SK-N-MC (cell line): Measurements from ENCODE around the gene CDH16.

Experiments
- DNase-seq: peaks from one replicate; pipeline ENCODE4 v3.0.0-alpha.2; 2011; ENCODE audit warnings: low read depth, low spot score
- H3K27ac ChIP-seq: fragments of 200-600 bp; sonication (generic); 2 replicates; pipeline ENCODE4 v1.5.1; 2016; ENCODE audit warnings: mixed run types
- H3K36me3 ChIP-seq: fragments of 200-600 bp; sonication (generic); 2 replicates; pipeline ENCODE4 v1.6.1; 2017; ENCODE audit warnings: antibody characterized with exemption, low read length, mixed read lengths; ENCODE audit not compliant: insufficient read depth
- H3K4me3 ChIP-seq: fragments of 200-600 bp; sonication (generic); 2 replicates; pipeline ENCODE4 v1.5.1; 2016
- H3K9ac ChIP-seq: fragments of 200-600 bp; sonication (generic); 2 replicates; pipeline ENCODE4 v1.8.0; 2017; ENCODE audit warnings: mixed run types, mixed read lengths; ENCODE audit not compliant: insufficient read length
- H3K9me3 ChIP-seq: fragments of 200-600 bp; sonication (generic); 2 replicates; pipeline ENCODE4 v1.6.1; 2017; ENCODE audit warnings: low read depth, mild to moderate bottlenecking, antibody characterized with exemption, low read length, moderate library complexity, mixed read lengths
- EZH2 ChIP-seq: fragments of 200-600 bp; sonication (generic); IDR thresholded peaks from one replicate; pipeline ENCODE4 v1.6.1; 2017; ENCODE audit warnings: antibody characterized with exemption
- FOXP2 ChIP-seq: optimal IDR thresholded peaks from 2 replicates; pipeline ENCODE3; 2011; ENCODE audit warnings: mild to moderate bottlenecking, moderate library complexity; ENCODE audit not compliant: insufficient read depth; ENCODE audit errors: extremely low read length, control extremely low read depth
- POLR2AphosphoS5 ChIP-seq: IDR thresholded peaks from 2 replicates; pipeline ENCODE4 v1.6.1; 2012; ENCODE audit warnings: mild to moderate bottlenecking, low read depth, low read length, borderline replicate concordance

CDH16 gene

GRCh38 chr16:66954097-66954659, 35.5 kb upstream of the CDH16 start:
- DNase-seq: no peak
- Histone ChIP-seq H3K27ac (no peak overlapping the region), H3K9me3 (no peaks in the 10 kb centered on the region), H3K4me3 (no peak overlapping the region), H3K36me3 (no peaks in the 10 kb centered on the region), H3K9ac (no peak overlapping the region)
- TF ChIP-seq POLR2AphosphoS5 (no peak), FOXP2 (no peak), EZH2 (no peak)

DNA sequence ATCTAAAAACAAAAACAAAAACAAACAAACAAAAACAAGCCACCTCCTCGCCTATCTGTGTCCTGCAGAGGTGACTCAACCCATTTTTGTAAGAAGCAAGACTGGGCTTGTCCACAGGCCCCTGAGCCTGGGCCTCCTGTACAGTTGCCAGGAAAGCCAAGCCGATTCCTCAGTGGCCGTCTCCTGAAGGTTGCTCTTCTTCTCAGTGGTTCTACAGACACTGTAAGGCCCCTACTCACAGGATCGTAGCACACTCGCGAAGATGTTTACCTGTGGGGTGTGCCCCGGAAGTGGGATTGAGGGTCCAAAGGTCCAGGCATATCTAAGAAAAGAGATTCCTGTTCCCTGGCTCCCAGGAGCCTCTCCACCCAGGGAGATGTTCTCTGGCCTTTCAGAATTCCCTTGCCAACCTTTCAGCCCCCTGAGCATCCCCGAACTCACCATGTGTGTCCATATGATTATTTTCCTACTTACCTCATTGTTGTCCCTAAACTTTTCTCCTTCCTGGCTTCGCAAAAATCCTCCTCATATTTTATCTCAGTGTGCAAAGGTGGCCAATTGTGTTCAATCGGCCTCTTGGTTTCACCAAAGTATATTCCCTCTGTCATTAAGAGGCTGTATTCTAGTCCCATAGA, 34.9 kb upstream of the CDH16 start:
- TF ChIP-seq POLR2AphosphoS5: no peak
- TF ChIP-seq FOXP2: no peak
- no peak for TF ChIP-seq EZH2
- no peak overlapping the region for H3K9ac ChIP-seq
- H3K9me3 ChIP-seq: no peaks in the 10 kb centered on the region
- H3K36me3 ChIP-seq: no peaks in the 10 kb centered on the region
- H3K4me3 ChIP-seq: no peak overlapping the region
- no peak for DNase-seq
- H3K27ac ChIP-seq: no peak overlapping the region

DNA sequence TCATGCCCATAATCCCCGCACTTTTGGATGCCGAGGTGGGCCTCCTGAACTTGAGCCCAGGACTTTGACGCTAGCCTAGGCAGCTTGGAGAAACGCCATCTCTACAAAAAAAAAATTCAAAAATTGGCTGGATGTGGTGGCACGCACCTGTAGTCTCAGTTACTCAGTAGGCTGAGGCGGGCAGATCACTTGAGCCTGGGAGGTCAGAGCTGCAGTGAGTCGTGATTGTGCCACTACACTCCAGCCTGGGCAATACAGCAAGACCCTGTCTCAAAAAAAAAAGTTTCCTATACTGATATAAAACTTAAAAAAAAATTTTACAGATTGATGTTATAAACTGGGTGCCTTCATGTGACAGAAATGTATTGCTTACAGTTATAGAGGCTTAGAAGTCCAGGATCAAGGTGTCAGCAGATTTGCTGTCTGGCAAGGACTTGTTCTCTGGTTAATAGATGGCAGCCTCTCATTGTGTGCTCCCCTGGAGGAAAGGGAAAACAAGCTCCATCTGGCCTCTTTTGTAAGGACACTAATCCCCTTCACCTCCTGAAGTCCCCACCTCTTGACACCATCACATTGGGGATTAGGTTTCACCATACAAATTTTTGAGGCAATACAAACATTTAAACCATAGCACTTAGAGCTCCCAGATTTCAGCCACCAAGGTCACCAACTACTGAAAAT, 33.9 kb upstream of the CDH16 start:
- Histone ChIP-seq H3K4me3 (no peak overlapping the region), H3K36me3 (no peaks in the 10 kb centered on the region), H3K9me3 (no peaks in the 10 kb centered on the region), H3K27ac (no peak overlapping the region), H3K9ac (no peak overlapping the region)
- DNase-seq: no peak
- no peak for TF ChIP-seq FOXP2
- no peak for TF ChIP-seq EZH2
- no peak for TF ChIP-seq POLR2AphosphoS5

- H3K27ac ChIP-seq: no peak overlapping the region
- no peak overlapping the region for H3K4me3 ChIP-seq
- TF ChIP-seq POLR2AphosphoS5: no peak
- no peak for TF ChIP-seq FOXP2
- no peak for TF ChIP-seq EZH2
- no peaks in the 10 kb centered on the region for H3K9me3 ChIP-seq
- H3K36me3 ChIP-seq: no peaks in the 10 kb centered on the region
- H3K9ac ChIP-seq: no peak overlapping the region
- no peak for DNase-seq
Observed at GRCh38 chr16:66950971-66951790, 32.5 kb upstream of the CDH16 start.

DNA sequence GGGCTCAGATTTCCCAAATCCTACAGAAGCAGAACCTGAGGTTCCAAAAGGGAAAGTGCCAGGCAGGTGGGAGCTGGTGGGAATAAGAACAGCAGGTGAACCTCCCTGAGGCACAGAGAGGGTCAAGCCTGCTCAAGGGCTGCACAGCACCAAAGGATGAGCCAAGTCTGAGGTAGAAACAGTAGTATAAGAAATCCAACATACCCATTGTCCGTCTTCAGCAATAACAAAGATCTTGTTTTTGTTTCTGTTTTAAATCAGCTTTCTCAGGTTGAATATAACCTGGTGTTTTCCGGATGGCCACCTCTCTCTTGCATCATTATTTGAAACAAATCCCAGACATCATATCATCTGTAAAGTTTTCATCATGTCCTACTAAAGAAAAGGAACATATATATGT, 31.8 kb upstream of the CDH16 start:
- Histone ChIP-seq H3K9me3 (no peaks in the 10 kb centered on the region), H3K4me3 (no peak overlapping the region), H3K27ac (no peak overlapping the region), H3K9ac (no peak overlapping the region), H3K36me3 (no peaks in the 10 kb centered on the region)
- no peak for TF ChIP-seq POLR2AphosphoS5
- TF ChIP-seq FOXP2: no peak
- TF ChIP-seq EZH2: no peak
- DNase-seq: no peak

GRCh38 chr16:66949472-66949871, 30.8 kb upstream of the CDH16 start:
- Histone ChIP-seq H3K4me3 (no peak overlapping the region), H3K9me3 (no peaks in the 10 kb centered on the region), H3K9ac (no peak overlapping the region), H3K27ac (no peak overlapping the region), H3K36me3 (no peaks in the 10 kb centered on the region)
- TF ChIP-seq FOXP2: no peak
- TF ChIP-seq POLR2AphosphoS5: no peak
- TF ChIP-seq EZH2: no peak
- DNase-seq: no peak

DNA sequence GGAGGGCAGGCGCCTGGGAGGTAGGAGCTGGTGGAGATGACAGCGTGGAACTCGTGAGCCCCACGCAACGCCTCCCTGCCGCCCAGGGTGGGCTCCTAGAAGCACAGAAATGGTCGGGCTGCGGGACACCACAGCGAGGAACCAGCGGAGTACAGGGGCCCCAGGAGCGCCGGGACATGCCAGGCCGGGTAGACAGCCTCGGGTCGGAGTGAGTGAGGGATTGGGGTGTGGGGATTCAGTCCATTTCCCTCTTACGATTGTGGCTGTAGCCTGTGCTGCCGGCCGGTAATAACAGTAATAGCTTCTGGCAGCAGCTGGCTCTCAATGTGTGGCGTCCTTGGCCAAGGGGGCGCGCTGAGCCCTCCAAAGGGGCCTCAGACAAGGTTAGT, 30.1 kb upstream of the CDH16 start:
- Histone ChIP-seq H3K27ac (no peak overlapping the region), H3K9me3 (no peaks in the 10 kb centered on the region), H3K9ac (no peak overlapping the region), H3K4me3 (no peak overlapping the region), H3K36me3 (no peaks in the 10 kb centered on the region)
- DNase-seq: no peak
- TF ChIP-seq EZH2 (no peak), FOXP2 (no peak), POLR2AphosphoS5 (no peak)

DNA sequence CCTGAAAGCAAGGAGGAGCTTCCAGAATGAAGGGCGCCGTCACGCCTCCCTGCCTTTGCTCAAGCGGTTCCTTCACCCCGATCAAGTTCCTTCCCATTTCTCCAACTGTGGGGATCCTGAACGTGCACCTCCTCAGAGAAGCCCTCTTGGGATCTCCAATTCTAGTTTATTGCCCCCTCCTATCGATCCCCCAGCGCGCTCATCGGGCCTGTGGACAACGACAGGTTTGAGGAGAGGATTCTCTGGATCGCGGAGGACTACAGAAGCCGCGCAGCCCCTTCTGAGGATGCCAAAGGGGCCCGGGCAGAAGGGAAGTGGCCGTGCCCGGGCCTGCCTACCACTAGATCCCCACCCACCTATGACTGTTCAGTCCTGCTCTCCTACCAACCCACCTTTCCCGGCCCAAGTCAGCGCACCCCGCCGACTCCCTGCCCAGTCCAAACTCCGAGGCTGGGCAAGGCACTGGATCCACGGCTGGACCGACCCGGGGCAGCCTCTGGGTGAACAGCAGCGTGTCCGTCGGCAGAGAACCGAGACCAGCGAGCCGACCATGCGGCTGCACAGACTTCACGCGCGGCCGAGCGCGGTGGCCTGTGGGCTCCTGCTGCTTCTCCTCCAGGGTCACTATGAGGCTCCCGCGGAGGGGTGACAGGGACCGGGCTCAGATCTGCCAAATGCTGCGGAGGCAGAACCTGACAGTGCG, 29.6 kb upstream of the CDH16 start:
- DNase-seq: no peak

More for the DNA sequence above, 29.6 kb upstream of the CDH16 start:
- H3K36me3 ChIP-seq: no peaks in the 10 kb centered on the region
- TF ChIP-seq FOXP2: no peak
- no peak for TF ChIP-seq EZH2
- H3K9me3 ChIP-seq: no peaks in the 10 kb centered on the region
- no peak overlapping the region for H3K27ac ChIP-seq
- H3K4me3 ChIP-seq: no peak overlapping the region
- H3K9ac ChIP-seq: no peak overlapping the region
